ENCODE measurements around the gene FAM3C. TPM values are rescaled to one million over a fixed set of nuclear protein-coding genes. Genes with fewer than 3 reads are reported as not detected.

FAM3C gene
- total and polyA plus RNA-seq, 4 donors: 16.5 to 32.3 (median 22.5) TPM

- Histone ChIP-seq H3K27me3 (ENCODE audit: control insufficient read depth in 4 of 4, insufficient read depth in 4 of 4, low read length in 3 of 4) (no peaks in the 10 kb centered on the region), H3K9ac (ENCODE audit: low read depth in 1 of 2, low read length in 2 of 2) (no peak overlapping the region), H3K36me3 (ENCODE audit: control insufficient read depth in 4 of 4, insufficient read depth in 3 of 4, low read depth in 1 of 4, low read length in 3 of 4) (no peaks in the 10 kb centered on the region), H3K4me1 (ENCODE audit: control insufficient read depth in 4 of 4, insufficient read depth in 4 of 4, low read length in 3 of 4) (peaks cover 3 to 14% (median 8%) of the 10 kb centered on the region in 4 donors), H3K9me3 (ENCODE audit: control insufficient read depth in 4 of 4, low read length in 3 of 4) (no peaks in the 10 kb centered on the region), H3K4me3 (ENCODE audit: low read depth in 1 of 3, low read length in 3 of 3) (no peak overlapping the region), H3K27ac (ENCODE audit: low read depth in 1 of 2, low read length in 2 of 2) (no peak overlapping the region)
- 64% methylated on average over 3 of the region's 3 CpGs for WGBS
- no peak for DNase-seq (ENCODE audit: low spot score)
- TF ChIP-seq, protein P1, sequence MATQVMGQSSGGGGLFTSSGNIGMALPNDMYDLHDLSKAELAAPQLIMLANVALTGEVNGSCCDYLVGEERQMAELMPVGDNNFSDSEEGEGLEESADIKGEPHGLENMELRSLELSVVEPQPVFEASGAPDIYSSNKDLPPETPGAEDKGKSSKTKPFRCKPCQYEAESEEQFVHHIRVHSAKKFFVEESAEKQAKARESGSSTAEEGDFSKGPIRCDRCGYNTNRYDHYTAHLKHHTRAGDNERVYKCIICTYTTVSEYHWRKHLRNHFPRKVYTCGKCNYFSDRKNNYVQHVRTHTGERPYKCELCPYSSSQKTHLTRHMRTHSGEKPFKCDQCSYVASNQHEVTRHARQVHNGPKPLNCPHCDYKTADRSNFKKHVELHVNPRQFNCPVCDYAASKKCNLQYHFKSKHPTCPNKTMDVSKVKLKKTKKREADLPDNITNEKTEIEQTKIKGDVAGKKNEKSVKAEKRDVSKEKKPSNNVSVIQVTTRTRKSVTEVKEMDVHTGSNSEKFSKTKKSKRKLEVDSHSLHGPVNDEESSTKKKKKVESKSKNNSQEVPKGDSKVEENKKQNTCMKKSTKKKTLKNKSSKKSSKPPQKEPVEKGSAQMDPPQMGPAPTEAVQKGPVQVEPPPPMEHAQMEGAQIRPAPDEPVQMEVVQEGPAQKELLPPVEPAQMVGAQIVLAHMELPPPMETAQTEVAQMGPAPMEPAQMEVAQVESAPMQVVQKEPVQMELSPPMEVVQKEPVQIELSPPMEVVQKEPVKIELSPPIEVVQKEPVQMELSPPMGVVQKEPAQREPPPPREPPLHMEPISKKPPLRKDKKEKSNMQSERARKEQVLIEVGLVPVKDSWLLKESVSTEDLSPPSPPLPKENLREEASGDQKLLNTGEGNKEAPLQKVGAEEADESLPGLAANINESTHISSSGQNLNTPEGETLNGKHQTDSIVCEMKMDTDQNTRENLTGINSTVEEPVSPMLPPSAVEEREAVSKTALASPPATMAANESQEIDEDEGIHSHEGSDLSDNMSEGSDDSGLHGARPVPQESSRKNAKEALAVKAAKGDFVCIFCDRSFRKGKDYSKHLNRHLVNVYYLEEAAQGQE (IDR thresholded peaks at IDR 0.05): no peak
- no peak for TF ChIP-seq HNF4A (conservative IDR thresholded peaks at IDR 0.05)
- TF ChIP-seq RAD21 (IDR thresholded peaks at IDR 0.05): no peak
- TF ChIP-seq NR2F2 (IDR thresholded peaks at IDR 0.05): no peak
- TF ChIP-seq FOXA2 (IDR thresholded peaks at IDR 0.05): no peak
- TF ChIP-seq, protein P2, sequence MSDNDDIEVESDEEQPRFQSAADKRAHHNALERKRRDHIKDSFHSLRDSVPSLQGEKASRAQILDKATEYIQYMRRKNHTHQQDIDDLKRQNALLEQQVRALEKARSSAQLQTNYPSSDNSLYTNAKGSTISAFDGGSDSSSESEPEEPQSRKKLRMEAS (IDR thresholded peaks at IDR 0.05): no peak
- no peak for TF ChIP-seq RXRA (IDR thresholded peaks at IDR 0.05)
- no peak for TF ChIP-seq SP1 (IDR thresholded peaks at IDR 0.05)
- TF ChIP-seq ZBTB33 (IDR thresholded peaks at IDR 0.05): no peak
- no peak for TF ChIP-seq JUND (IDR thresholded peaks at IDR 0.05)
- no peak for TF ChIP-seq FOXA1 (IDR thresholded peaks at IDR 0.05)
- TF ChIP-seq GABPA (IDR thresholded peaks at IDR 0.05 in 1 of 2, conservative IDR thresholded peaks at IDR 0.05 in 1 of 2): no peak
- TF ChIP-seq EGR1 (IDR thresholded peaks at IDR 0.05; ENCODE audit: low read depth in 2 of 2): no peak
- TF ChIP-seq, protein P3, sequence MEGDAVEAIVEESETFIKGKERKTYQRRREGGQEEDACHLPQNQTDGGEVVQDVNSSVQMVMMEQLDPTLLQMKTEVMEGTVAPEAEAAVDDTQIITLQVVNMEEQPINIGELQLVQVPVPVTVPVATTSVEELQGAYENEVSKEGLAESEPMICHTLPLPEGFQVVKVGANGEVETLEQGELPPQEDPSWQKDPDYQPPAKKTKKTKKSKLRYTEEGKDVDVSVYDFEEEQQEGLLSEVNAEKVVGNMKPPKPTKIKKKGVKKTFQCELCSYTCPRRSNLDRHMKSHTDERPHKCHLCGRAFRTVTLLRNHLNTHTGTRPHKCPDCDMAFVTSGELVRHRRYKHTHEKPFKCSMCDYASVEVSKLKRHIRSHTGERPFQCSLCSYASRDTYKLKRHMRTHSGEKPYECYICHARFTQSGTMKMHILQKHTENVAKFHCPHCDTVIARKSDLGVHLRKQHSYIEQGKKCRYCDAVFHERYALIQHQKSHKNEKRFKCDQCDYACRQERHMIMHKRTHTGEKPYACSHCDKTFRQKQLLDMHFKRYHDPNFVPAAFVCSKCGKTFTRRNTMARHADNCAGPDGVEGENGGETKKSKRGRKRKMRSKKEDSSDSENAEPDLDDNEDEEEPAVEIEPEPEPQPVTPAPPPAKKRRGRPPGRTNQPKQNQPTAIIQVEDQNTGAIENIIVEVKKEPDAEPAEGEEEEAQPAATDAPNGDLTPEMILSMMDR (IDR thresholded peaks at IDR 0.05; ENCODE audit: low read depth, low read length, missing input control): no peak
- TF ChIP-seq ATF3 (IDR thresholded peaks at IDR 0.05): no peak
- TF ChIP-seq HNF4G (IDR thresholded peaks at IDR 0.05): no peak
- no peak for TF ChIP-seq TAF1 (conservative IDR thresholded peaks at IDR 0.05)
- no peak for TF ChIP-seq YY1 (IDR thresholded peaks at IDR 0.05)
These were observed 4.4 kb downstream of the FAM3C start for GRCh38 chr7:121391686-121392085.
